Endothelial cell of umbilical vein (primary cell): ENCODE measurements around the gene UNC45A. TPM values are rescaled to one million over a fixed set of nuclear protein-coding genes. Genes with fewer than 3 reads are reported as not detected.
A peak's percentile ranks its signal among the peaks of the same experiment; 100 is the strongest.

ENCODE experiments used
- BruUV-seq: library from RNA; stranded (reverse); fragments of 400-500 nt; replicated peaks from 2 replicates; lab custom pipeline; 2021; lab: Mats Ljungman, UMichigan
- CTCF ChIA-PET: fragments of 300-600, 350-600 bp; sonication (Branson Sonifier 250); formaldehyde crosslinking; loops from one replicate; lab custom pipeline; 2021; ENCODE audit warnings: antibody characterized with exemption, inconsistent platforms; lab: Charles Lee
- POLR2A ChIA-PET: fragments of 300-600, 350-600 bp; sonication (Branson Sonifier 250); formaldehyde crosslinking; loops from one replicate; lab custom pipeline; 2021; ENCODE audit warnings: antibody characterized with exemption, inconsistent platforms; lab: Charles Lee
- DNase-seq: peaks from one replicate; pipeline ENCODE4 v3.0.0-alpha.2; 2011; ENCODE audit warnings: low read depth, low spot score
- FAIRE-seq: peaks from 2 replicates; lab custom pipeline; 2011; peaks lifted over from hg19 to GRCh38; lab: Jason Lieb, UNC
- H2AFZ ChIP-seq: 2 replicates; pipeline ENCODE4 v1.6.0; 2012; ENCODE audit warnings: low read depth, low read length, control low read depth, inconsistent platforms
- H3K27ac ChIP-seq: 2 replicates; pipeline ENCODE4 v1.5.1; 2011; ENCODE audit warnings: low read depth, mild to moderate bottlenecking, control low read depth, low read length, moderate library complexity; ENCODE audit not compliant: insufficient read depth
- H3K27me3 ChIP-seq, 2 experiments: 2 replicates each; pipeline versions ENCODE4 v1.6.0 to v1.6.1; 2011; ENCODE audit warnings: low read length in 2 of 2, mixed read lengths in 1 of 2; ENCODE audit not compliant: control insufficient read depth in 2 of 2, insufficient read depth in 2 of 2
- H3K36me3 ChIP-seq, 2 experiments: 2 replicates in 1 of 2; 3 replicates in 1 of 2; pipeline ENCODE4 v1.5.1; 2011; ENCODE audit warnings: low read length in 2 of 2, mild to moderate bottlenecking in 1 of 2, moderate library complexity in 1 of 2; ENCODE audit not compliant: control insufficient read depth in 2 of 2, insufficient read depth in 2 of 2; ENCODE audit errors: extremely low read depth in 1 of 2
- H3K4me1 ChIP-seq: 3 replicates; pipeline ENCODE4 v1.5.1; 2011; ENCODE audit warnings: mild to moderate bottlenecking, low read length; ENCODE audit not compliant: control insufficient read depth, insufficient read depth; ENCODE audit errors: extremely low read depth
- H3K4me2 ChIP-seq: 2 replicates; pipeline ENCODE4 v1.6.1; 2011; ENCODE audit warnings: low read length, control low read depth, mixed read lengths; ENCODE audit not compliant: insufficient read depth
- H3K4me3 ChIP-seq, 3 experiments: fragments of 200-600 bp in 1 of 3; sonication (generic), shearing (Covaris generic) in 1 of 3; replicated peaks in 1 of 3; 2 replicates each; pipeline ENCODE4 v1.5.1; 2011 to 2016; ENCODE audit warnings: control low read depth in 3 of 3, low read length in 3 of 3, mild to moderate bottlenecking in 2 of 3, inconsistent platforms in 1 of 3, low read depth in 1 of 3, moderate library complexity in 1 of 3; ENCODE audit not compliant: insufficient read depth in 1 of 3
- H3K79me2 ChIP-seq: 2 replicates; pipeline ENCODE4 v1.6.0; 2012; ENCODE audit warnings: low read length, inconsistent platforms; ENCODE audit not compliant: control insufficient read depth, insufficient read depth
- H3K9ac ChIP-seq: replicated peaks from 2 replicates; pipeline ENCODE3; 2011; ENCODE audit warnings: low read length, control low read depth; ENCODE audit not compliant: insufficient read depth; ENCODE audit errors: extremely low read depth
- H3K9me1 ChIP-seq: replicated peaks from 3 replicates; pipeline ENCODE4 v1.6.0; 2011; ENCODE audit warnings: mild to moderate bottlenecking, low read length; ENCODE audit not compliant: control insufficient read depth, insufficient read depth; ENCODE audit errors: extremely low read depth
- H3K9me3 ChIP-seq: replicated peaks from 2 replicates; pipeline ENCODE4 v1.5.1; 2012; ENCODE audit warnings: low read length, inconsistent platforms; ENCODE audit not compliant: control insufficient read depth, insufficient read depth
- H4K20me1 ChIP-seq: replicated peaks from 2 replicates; pipeline ENCODE3; 2011; ENCODE audit warnings: mild to moderate bottlenecking, low read length; ENCODE audit not compliant: control insufficient read depth, insufficient read depth; ENCODE audit errors: extremely low read depth
- CTCF ChIP-seq, 2 donors: IDR thresholded peaks; 1 replicate in 1 of 2; 2 replicates in 1 of 2; pipeline ENCODE4 v1.5.1; 2011; ENCODE audit warnings: low read length in 2 of 2, mild to moderate bottlenecking in 2 of 2, moderate library complexity in 2 of 2, control low read depth in 1 of 2, inconsistent platforms in 1 of 2, low read depth in 1 of 2; ENCODE audit not compliant: insufficient read depth in 1 of 2; ENCODE audit errors: extremely low read depth in 1 of 2
- EZH2 ChIP-seq: IDR thresholded peaks from 2 replicates; pipeline ENCODE4 v1.6.1; 2012; ENCODE audit warnings: borderline replicate concordance, low read depth, mild to moderate bottlenecking, moderate library complexity, low read length, inconsistent platforms; ENCODE audit not compliant: severe bottlenecking
- FOS ChIP-seq: IDR thresholded peaks from 2 replicates; pipeline ENCODE4 v1.6.1; 2011; ENCODE audit warnings: mild to moderate bottlenecking, low read length, moderate library complexity, borderline replicate concordance; ENCODE audit not compliant: insufficient read depth
- GATA2 ChIP-seq: IDR thresholded peaks from 2 replicates; pipeline ENCODE4 v1.7.0; 2011; ENCODE audit warnings: low read depth, mild to moderate bottlenecking, moderate library complexity, mixed read lengths, low read length; ENCODE audit not compliant: insufficient read length, insufficient read depth
- JUN ChIP-seq: IDR thresholded peaks from 2 replicates; pipeline ENCODE4 v1.6.1; 2011; ENCODE audit warnings: borderline replicate concordance, low read depth; ENCODE audit not compliant: insufficient read length, insufficient read depth
- MAX ChIP-seq: IDR thresholded peaks from 2 replicates; pipeline ENCODE4 v1.6.1; 2011; ENCODE audit not compliant: insufficient read depth, insufficient read length
- MYC ChIP-seq: IDR thresholded peaks from one replicate; pipeline ENCODE4 v1.6.1; 2011; ENCODE audit warnings: mild to moderate bottlenecking, low read depth, low read length
- POLR2A ChIP-seq: IDR thresholded peaks from 2 replicates; pipeline ENCODE4 v1.6.1; 2012; ENCODE audit warnings: low read depth, mild to moderate bottlenecking, control low read depth, low read length
- POLR2AphosphoS5 ChIP-seq: IDR thresholded peaks from 2 replicates; pipeline ENCODE4 v1.6.1; 2012; ENCODE audit warnings: low read depth, mild to moderate bottlenecking, control low read depth, low read length, moderate library complexity; ENCODE audit not compliant: insufficient read depth
- dilution Hi-C: fragments of 300-500 bp; cut with MboI; formaldehyde crosslinking; loops from one replicate; pipeline ENCODE4 v1.15.0; 2019; ENCODE audit warnings: low sequenced_read_pairs; ENCODE audit not compliant: extremely low pct_ligation_motif_present
- intact Hi-C: fragments of 100-400 bp; cut with micrococcal nuclease; formaldehyde crosslinking; loops from one replicate; pipeline ENCODE4 v1.10.0; 2022
- polyA plus RNA-seq, 4 experiments: library from polyadenylated mRNA; depleted of rRNA in 3 of 4; stranded (reverse) in 3 of 4; unstranded in 1 of 4; fragments of >200 nt; gene quantifications; 2 replicates each; pipeline versions ENCODE4 v1.2.1 to v1.2.3, GENCODE V29; 2011 to 2012; ENCODE audit warnings: missing spikeins in 1 of 4
- total RNA-seq: library from RNA; stranded (reverse); gene quantifications from 2 replicates; pipeline ENCODE4 v1.2.3, GENCODE V29; 2021

Gene UNC45A
- total and polyA plus RNA-seq, 2 donors (not counting 3 experiments of a cell fraction or from before 2014, with no cell fraction given), result 103 to 106 TPM

GRCh38 chr15:90987561-90988141 lies 52.6 kb downstream of the UNC45A start:
- no peaks in the 10 kb centered on the region for H3K9me3 ChIP-seq
- H3K4me3 ChIP-seq, result no peak overlapping the region
- FAIRE-seq (no peak), DNase-seq (no peak)
- peaks cover 24% of the 10 kb centered on the region for H3K4me1 ChIP-seq
- dilution Hi-C loops (no loop called here), intact Hi-C loops (no loop called here)
- CTCF ChIA-PET, result interaction anchor here (0.6 to 2.7 kb wide), 3 partner anchors 11 to 31 kb away, joined by 3 to 23 read pairs (median 3); no protein-coding TSS in a partner anchor
- H4K20me1 ChIP-seq, result no peaks in the 10 kb centered on the region
- peaks cover 95% of the 10 kb centered on the region for H3K79me2 ChIP-seq
- BruUV-seq, result no TSS peak
- no peak for TF ChIP-seq EZH2
- TF ChIP-seq JUN, result no peak
- peak; percentile 23 for TF ChIP-seq POLR2A
- TF ChIP-seq MYC, result no peak
- TF ChIP-seq POLR2AphosphoS5, result no peak
- no peak overlapping the region for H2AFZ ChIP-seq
- peak overlapping the region; percentile 75 for H3K4me2 ChIP-seq
- H3K27ac ChIP-seq, result no peak overlapping the region
- no peak overlapping the region for H3K9ac ChIP-seq
- no peaks in the 10 kb centered on the region for H3K27me3 ChIP-seq
- H3K36me3 ChIP-seq, result peaks cover 0 to 4% of the 10 kb centered on the region in 2 experiments
- POLR2A ChIA-PET, result interaction anchor here (0.7 kb wide), 1 partner anchor 30 kb away, joined by 3 read pairs; no protein-coding TSS in a partner anchor
- H3K9me1 ChIP-seq, result no peaks in the 10 kb centered on the region

DNA sequence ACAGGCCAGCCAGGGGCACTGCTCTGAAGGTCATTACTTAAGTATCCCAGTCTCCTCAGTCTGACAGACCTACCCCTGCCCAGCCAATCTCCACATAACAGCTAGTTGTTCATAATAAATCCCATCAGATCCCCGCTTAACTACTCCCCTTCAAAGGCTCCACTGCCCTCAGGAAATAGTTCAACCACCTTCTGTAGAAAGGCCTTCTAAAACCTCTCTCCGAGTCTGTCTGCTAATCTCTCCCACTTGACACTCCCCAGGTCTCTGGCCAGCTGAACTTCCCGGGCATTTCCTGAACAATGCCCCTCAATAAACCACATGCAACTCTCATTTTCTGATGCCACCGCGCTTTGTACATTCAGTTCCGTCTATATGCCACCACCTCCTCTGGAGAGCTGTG lies 53.2 kb downstream of the UNC45A start:
- no peaks in the 10 kb centered on the region for H3K27me3 ChIP-seq
- DNase-seq, result peak; percentile 56
- TF ChIP-seq POLR2AphosphoS5 (no peak), CTCF (IDR thresholded peaks at IDR 0.05; ENCODE audit: extremely low read depth in 1 of 2, insufficient read depth in 1 of 2, low read depth in 1 of 2, low read length in 2 of 2) (no peak), EZH2 (no peak), POLR2A (no peak), JUN (no peak), MAX (no peak), GATA2 (no peak), FOS (no peak), MYC (no peak)
- peak overlapping the region; percentile 75 for H3K4me2 ChIP-seq
- peak overlapping the region; percentile 55 for H2AFZ ChIP-seq
- no peaks in the 10 kb centered on the region for H3K9me3 ChIP-seq
- H3K4me3 ChIP-seq, result peak overlapping the region in 1 of 3 experiments; percentile 22
- H3K36me3 ChIP-seq, result peaks cover 0 to 4% of the 10 kb centered on the region in 2 experiments
- POLR2A ChIA-PET, result interaction anchor here (0.5 kb wide), 1 partner anchor 36 kb away, joined by 3 read pairs; no protein-coding TSS in a partner anchor
- dilution Hi-C loops, result no loop called here
- FAIRE-seq, result peak; percentile 83
- H3K9me1 ChIP-seq, result no peaks in the 10 kb centered on the region
- no peaks in the 10 kb centered on the region for H4K20me1 ChIP-seq
- no TSS peak for BruUV-seq
- CTCF ChIA-PET, result interaction anchor here (0.6 to 2.7 kb wide), 3 partner anchors 12 to 31 kb away, joined by 3 to 23 read pairs (median 3); no protein-coding TSS in a partner anchor
- H3K79me2 ChIP-seq, result peaks cover 97% of the 10 kb centered on the region
- H3K4me1 ChIP-seq, result peaks cover 26% of the 10 kb centered on the region
- peak overlapping the region; percentile 30 for H3K27ac ChIP-seq
- intact Hi-C loops, result no loop called here
- H3K9ac ChIP-seq, result peak overlapping the region; percentile 39
